ENCODE measurements around the gene SLC25A17.
"Not testable (repeated sequence)": the region's sequence is repeated elsewhere in the genome, so short reads cannot be mapped to it uniquely, and the experiment has no call there.

The SLC25A17 gene

DNA sequence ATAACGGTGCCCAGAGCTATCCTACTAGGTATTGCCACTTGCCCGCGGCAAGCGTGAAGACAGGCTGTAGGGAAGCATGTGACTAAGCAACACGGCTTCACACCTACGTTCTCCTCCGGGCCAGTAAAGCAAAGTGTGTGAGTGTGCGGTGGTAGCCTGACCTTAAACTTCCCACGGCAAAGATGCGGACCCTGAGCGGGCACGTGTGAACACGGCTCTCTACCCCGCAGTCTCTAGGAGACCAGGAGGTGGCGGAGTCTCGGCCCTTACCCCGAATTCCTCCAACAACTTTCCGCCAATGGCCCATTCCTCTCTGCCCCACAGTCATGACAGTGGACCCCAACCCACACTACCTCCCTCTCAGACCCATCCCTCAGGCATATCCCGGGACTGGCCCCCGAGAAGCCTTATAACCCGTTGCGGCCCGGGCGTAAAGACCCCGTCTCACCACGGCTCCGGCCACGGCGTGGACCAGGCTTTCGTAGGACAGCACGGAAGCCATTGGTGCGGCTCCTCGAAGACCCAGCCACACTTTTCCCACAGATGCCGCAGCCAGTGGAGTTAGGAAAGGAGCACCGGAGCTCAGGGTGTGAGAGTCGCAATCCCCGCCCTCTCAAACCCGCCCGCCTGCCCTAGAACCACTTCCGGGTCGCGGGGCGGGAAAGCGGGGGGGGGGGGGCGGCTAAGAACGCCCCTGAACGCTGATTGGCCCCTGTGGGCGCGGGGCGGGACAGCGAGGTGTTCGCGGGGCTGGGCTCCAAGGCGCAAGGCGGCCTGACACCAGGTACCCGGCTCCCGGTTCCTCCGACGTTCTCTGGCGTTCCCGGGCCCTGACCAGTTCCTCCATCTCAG is at the start of gene SLC25A17:
Gene SLC25A17 (minus strand): TSS at position 600 of the 852 bp plus-strand sequence. CDS start 98 bp downstream, at position 502.
- DNase-seq: peak; percentile 88

- not testable (repeated sequence) for DNase-seq
These were observed 49.2 kb upstream of the SLC25A17 start for GRCh38 chr22:40868379-40868778.

DNA sequence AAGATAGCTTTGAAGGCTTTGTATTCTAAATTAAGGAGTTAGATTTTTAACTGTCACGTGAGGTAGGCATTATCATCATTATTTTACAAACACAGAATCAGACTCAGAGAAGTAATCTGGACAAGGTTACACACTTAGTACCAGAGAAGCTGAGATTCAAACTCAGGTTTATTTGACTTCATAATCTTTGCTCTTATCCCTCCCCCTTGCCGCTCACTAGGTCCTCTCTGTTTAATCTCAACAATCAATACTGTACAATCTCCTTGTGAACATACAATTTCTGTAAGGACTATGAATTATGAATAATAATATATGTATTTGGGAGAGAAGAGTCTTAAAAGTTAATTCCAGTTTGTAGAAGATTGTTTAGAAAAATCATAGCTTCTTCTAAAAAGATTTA is 48.0 kb upstream of the SLC25A17 start:
- no peak for DNase-seq

GRCh38 chr22:40862537-40862936 is 43.4 kb upstream of the SLC25A17 start:
- no peak for DNase-seq

GRCh38 chr22:40862013-40862412 is 42.9 kb upstream of the SLC25A17 start, which contains the start of gene DNAJB7:
DNAJB7 (minus strand) TSS chr22:40862113; CDS start chr22:40861994, 119 bp downstream.
- DNase-seq: no peak

DNA sequence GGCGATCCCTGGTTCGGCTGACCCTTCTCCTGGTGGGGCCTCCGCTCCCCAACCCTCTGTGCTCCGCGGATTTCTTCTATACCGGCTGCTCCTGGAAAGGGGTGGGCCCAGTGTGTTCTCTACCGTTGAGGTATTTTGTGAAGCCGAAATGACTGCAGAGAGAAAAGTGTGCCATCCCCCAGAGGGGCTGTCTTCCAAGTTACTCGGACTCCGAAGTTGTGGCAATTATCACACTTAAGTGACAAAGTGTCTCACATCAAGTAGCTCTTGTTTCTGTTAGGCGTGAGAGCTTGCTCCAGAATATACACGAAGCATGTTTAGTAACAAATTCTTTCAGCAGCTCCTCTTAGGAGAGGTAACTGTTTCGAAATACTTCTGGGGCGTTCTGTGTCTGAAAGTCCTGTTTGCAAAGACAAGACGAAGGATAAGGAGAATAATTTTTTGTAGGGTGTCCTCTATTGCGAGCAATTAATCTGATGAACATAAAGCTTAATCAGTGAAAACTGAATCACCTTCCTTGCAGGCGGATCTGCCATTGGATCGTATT is 38.2 kb upstream of the SLC25A17 start:
- DNase-seq: no peak

GRCh38 chr22:40856513-40857308 is 37.6 kb upstream of the SLC25A17 start, which contains the start of the genes ST13 and XPNPEP3:
ST13 (minus strand) TSS chr22:40856639; CDS start chr22:40856540, 99 bp downstream.
XPNPEP3 (plus strand) TSS chr22:40857148; CDS start chr22:40857182, 34 bp downstream.
- peak; percentile 94 for DNase-seq

GRCh38 chr22:40855979-40856512 is 36.9 kb upstream of the SLC25A17 start:
- peak; percentile 10 for DNase-seq

GRCh38 chr22:40855071-40855978 is 36.2 kb upstream of the SLC25A17 start:
- peak; percentile 58 for DNase-seq

- no peak for DNase-seq
These were observed 34.8 kb upstream of the SLC25A17 start for GRCh38 chr22:40853961-40854360.

GRCh38 chr22:40853333-40853732 is 34.2 kb upstream of the SLC25A17 start:
- no peak for DNase-seq

GRCh38 chr22:40845816-40846215 is 26.7 kb upstream of the SLC25A17 start:
- DNase-seq: not testable (repeated sequence)

- DNase-seq: no peak
These were observed 25.8 kb upstream of the SLC25A17 start for GRCh38 chr22:40844951-40845350.

- DNase-seq: no peak
These were observed 19.3 kb upstream of the SLC25A17 start for GRCh38 chr22:40838486-40838885.

GRCh38 chr22:40834619-40835018 is 15.5 kb upstream of the SLC25A17 start:
- DNase-seq: no peak

DNA sequence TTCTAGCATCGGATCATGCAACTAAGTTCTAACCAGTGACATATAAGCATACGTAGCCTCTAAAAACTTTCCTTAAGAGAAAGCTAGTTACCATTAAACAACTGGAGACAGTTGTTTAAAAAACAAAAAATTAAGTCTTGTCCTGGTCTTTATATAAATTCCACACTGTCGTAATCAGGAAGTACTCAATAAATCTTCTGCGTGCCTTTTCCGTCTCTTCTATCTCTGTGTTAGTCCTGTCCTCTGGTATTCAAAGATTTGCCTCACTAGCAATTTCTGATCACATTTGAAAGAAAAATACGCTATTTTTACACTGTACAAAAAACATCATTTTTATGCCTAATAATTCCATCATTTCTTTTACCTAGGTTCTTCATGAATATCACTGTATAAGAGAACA is 10.0 kb upstream of the SLC25A17 start:
- DNase-seq: no peak

DNA sequence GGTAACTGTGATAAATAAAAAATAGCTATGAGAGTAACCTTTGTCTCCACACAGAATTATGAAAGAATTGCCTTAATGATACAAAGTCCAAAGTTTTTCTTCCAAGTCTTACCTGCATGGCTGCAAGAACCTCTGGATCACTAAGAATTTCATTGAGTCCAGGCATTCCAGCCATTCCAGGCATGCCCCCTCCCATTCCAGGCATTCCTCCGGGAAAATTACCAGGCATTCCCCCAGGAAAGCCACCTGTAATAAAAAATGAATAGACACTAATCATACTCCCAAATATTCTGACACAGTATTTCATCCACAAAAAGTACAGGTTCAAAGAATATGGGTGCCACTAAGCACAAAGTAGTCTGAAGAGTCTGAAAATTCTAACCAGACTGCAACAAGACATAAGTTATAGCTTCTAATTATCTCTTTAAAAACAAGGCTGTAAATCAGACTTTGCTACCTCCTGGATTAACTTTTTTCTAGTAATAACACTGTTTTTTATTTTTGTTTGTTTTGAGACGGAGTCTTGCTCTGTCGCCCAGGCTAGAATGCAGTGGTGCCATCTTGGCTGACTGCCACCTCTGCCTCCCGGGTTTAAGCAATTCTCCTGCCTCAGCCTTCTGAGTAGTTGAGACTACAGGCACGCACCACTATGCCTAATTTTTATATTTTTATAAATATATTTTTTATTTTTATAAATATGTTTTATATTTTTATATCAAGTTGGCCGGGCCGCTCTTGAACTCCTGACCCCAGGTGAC is 8.0 kb upstream of the SLC25A17 start:
- no peak for DNase-seq

DNA sequence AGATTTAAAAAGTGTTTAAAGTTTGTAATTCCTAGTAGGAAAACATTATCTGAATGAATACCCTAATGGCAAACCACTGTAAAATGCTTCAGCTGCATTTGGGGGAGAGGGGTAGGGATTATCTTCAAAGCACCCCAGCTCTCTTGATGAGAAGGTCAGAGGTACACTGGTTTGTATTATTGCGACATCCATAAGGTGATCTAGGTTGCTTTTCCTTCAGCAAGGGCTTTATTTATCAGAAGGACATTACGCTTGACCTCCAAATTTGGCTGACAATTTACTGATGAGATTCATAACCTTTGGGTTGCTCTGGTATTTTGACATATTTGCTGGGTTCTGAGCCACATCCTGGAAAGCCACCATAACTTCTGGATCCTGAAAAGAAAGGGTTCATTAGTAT is 7.1 kb upstream of the SLC25A17 start:
- DNase-seq: not testable (repeated sequence)

DNA sequence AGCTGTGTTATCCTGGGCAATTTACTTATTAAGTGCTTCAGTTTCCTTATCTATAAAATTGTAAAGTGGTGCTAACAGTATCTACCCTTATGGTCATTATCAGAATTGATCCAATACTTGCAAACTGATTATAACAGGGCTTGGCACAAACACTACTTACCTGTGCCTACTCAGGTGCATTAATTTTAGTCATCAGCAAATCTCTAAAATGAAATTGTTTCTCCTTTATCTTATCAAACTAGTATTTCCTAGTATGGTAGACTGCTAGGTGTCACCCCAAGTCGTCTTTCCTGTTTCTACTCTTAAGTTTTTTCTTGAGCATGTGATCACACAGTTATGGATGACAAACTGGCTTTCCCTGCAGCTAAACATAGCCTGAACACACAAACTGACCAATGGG is 4.3 kb upstream of the SLC25A17 start:
- no peak for DNase-seq

DNA sequence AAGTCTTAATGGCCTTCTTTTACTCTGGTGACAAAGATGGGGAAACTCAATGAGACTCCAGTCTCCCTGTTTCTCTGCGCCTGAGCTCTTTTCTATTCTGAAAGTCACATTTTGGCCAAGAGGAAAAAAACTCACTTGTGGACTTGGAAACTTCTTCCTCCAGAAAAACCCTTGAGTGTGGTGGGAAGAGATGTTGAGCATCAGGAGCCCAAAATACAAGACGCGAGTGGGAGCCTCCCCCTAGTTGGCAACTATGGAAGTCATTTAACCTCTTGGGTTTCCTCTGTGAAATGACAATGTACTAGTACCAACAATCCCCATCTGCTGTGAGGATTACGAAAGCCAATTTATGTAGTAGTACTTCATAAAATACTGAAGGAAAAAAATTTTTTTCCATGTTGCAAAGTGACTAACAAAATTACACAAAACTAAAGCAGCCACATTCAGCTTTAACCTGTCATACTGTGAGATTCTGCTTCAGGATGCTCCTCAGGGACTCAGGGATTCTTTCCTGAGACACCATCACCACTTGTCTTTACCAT is 524 bp upstream of the SLC25A17 start:
- peak; percentile 4 for DNase-seq
